LNCaP clone FGC (cell line): Measurements from ENCODE around the gene IGF2.
"Not testable (repeated sequence)": the region's sequence is repeated elsewhere in the genome, so short reads cannot be mapped to it uniquely, and the experiment has no call there.

Experiments
- DNase-seq: peaks from one replicate; pipeline ENCODE4 v3.0.0-alpha.2; 2011; ENCODE audit warnings: low read depth
- H3K4me3 ChIP-seq: 2 replicates; pipeline ENCODE4 v1.5.1; 2011; ENCODE audit warnings: mild to moderate bottlenecking, low read depth, low read length, control low read depth
- TF ChIP-seq, protein P1 (sequence below): IDR thresholded peaks from 2 replicates; pipeline ENCODE4 v1.5.1; 2012; ENCODE audit warnings: mild to moderate bottlenecking; ENCODE audit not compliant: control insufficient read depth, insufficient read depth; ENCODE audit errors: extremely low read depth

IGF2 gene

GRCh38 chr11:2182075-2182474, 42.9 kb upstream of the IGF2 start:
- TF ChIP-seq, protein P1, sequence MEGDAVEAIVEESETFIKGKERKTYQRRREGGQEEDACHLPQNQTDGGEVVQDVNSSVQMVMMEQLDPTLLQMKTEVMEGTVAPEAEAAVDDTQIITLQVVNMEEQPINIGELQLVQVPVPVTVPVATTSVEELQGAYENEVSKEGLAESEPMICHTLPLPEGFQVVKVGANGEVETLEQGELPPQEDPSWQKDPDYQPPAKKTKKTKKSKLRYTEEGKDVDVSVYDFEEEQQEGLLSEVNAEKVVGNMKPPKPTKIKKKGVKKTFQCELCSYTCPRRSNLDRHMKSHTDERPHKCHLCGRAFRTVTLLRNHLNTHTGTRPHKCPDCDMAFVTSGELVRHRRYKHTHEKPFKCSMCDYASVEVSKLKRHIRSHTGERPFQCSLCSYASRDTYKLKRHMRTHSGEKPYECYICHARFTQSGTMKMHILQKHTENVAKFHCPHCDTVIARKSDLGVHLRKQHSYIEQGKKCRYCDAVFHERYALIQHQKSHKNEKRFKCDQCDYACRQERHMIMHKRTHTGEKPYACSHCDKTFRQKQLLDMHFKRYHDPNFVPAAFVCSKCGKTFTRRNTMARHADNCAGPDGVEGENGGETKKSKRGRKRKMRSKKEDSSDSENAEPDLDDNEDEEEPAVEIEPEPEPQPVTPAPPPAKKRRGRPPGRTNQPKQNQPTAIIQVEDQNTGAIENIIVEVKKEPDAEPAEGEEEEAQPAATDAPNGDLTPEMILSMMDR: no peak
- no peak overlapping the region for H3K4me3 ChIP-seq
- DNase-seq: no peak

GRCh38 chr11:2180789-2181370, 41.7 kb upstream of the IGF2 start:
- no peak overlapping the region for H3K4me3 ChIP-seq
- DNase-seq: no peak
- TF ChIP-seq, protein P1: no peak

DNA sequence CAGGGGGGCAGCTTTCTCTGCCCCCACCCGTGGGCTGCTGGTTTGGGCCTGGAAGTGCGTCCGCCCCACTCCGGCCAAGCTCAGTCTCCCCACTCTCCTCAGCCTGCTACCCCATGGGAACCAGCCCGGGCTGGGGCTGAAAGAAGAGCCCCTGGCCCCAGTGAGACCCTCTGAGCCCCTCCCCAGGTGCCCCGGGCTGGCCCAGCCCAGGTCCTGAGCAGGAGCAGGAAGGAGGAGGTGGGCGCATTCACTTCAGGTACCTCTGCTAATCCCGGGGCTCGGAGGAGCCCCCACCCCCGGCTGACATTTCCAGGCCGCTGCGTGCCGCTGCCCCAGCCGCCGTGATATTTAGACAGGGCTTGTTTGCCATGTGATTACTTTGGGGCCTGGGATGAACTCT, 41.2 kb upstream of the IGF2 start:
- TF ChIP-seq, protein P1: no peak
- no peak for DNase-seq
- no peak overlapping the region for H3K4me3 ChIP-seq

DNA sequence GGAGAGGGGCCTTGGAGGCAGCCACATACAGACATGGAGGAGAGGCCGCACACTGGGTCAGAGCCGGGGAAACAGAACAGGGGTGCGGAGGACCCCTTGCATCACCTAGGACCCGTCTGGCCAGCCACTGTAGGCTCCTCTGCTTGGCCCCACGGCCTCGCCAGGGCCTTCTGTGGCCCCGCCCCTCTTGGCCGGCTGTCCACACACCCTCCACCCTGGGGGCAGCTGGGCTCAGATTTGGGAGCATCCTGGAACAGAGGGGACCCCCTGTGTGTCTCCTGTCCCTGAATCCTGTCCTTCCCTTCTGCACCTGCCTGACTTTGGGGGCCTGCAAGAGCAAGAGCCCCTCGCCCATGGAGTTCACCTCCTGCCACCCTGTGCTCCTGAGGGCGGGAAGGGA, 40.3 kb upstream of the IGF2 start:
- DNase-seq: no peak
- no peak overlapping the region for H3K4me3 ChIP-seq
- TF ChIP-seq, protein P1: no peak

GRCh38 chr11:2178906-2179494, 39.8 kb upstream of the IGF2 start:
- DNase-seq: no peak
- TF ChIP-seq, protein P1: no peak
- H3K4me3 ChIP-seq: no peak overlapping the region

- not testable (repeated sequence) for DNase-seq, H3K4me3 ChIP-seq
Observed at GRCh38 chr11:2178055-2178773, 39.0 kb upstream of the IGF2 start.

- H3K4me3 ChIP-seq: no peak overlapping the region
- DNase-seq: no peak
- TF ChIP-seq, protein P1: no peak
Observed at GRCh38 chr11:2177076-2177475, 37.9 kb upstream of the IGF2 start.
